ENCODE measurements around the gene MAFG. TPM values are rescaled to one million over a fixed set of nuclear protein-coding genes. Genes with fewer than 3 reads are reported as not detected.

Gene MAFG
- total and polyA plus RNA-seq, 9 of the 15 experiments (the other 6 are each of a cell fraction or from before 2014, with no cell fraction given) = 1.1 to 58.1 (median 24.9) TPM

- no peak for TF ChIP-seq STAT6 (CRISPR knock-in tag; IDR thresholded peaks at IDR 0.05)
- peak; percentile 29; the same call in 1 of the 2 replicates for TF ChIP-seq ZNF583 (CRISPR knock-in tag; IDR thresholded peaks at IDR 0.05)
- no peak for TF ChIP-seq ZFP1 (CRISPR knock-in tag; IDR thresholded peaks at IDR 0.05)
- TF ChIP-seq ZNF24 (IDR thresholded peaks at IDR 0.05) = no peak
- peak; percentile 43 for TF ChIP-seq PKNOX1 (IDR thresholded peaks at IDR 0.05)
- no peak for TF ChIP-seq ATF1 (CRISPR knock-in tag; IDR thresholded peaks at IDR 0.05)
- no peak for TF ChIP-seq ATF1 (tag; IDR thresholded peaks at IDR 0.05)
- TF ChIP-seq POLR2B (IDR thresholded peaks at IDR 0.05; ENCODE audit: low read depth, partially characterized antibody) = no peak
- TF ChIP-seq E2F5 (CRISPR knock-in tag; IDR thresholded peaks at IDR 0.05) = no peak
- TF ChIP-seq ZNF224 (CRISPR knock-in tag; IDR thresholded peaks at IDR 0.05) = no peak
- no peak for TF ChIP-seq ZNF12 (CRISPR knock-in tag; IDR thresholded peaks at IDR 0.05)
- no peak for TF ChIP-seq BACH1 (tag; IDR thresholded peaks at IDR 0.05)
- no peak for TF ChIP-seq DNMT1 (IDR thresholded peaks at IDR 0.05)
- TF ChIP-seq LCOR (CRISPR knock-in tag; IDR thresholded peaks at IDR 0.05) = peak; percentile 71; the same call in 1 of the 2 replicates
- no peak for TF ChIP-seq ZKSCAN8 (CRISPR knock-in tag; IDR thresholded peaks at IDR 0.05)
- no peak for TF ChIP-seq FUS (optimal IDR thresholded peaks at IDR 0.05; ENCODE audit: low read depth, low read length)
- no peak for TF ChIP-seq PRMT5 (CRISPR knock-in tag; IDR thresholded peaks at IDR 0.05)
- 0 out of 2 replicates have a peak, but pooled peaks have one; percentile 28 for TF ChIP-seq TOE1 (IDR thresholded peaks at IDR 0.05; ENCODE audit: borderline replicate concordance)
- TF ChIP-seq TOE1 (CRISPR knock-in tag; IDR thresholded peaks at IDR 0.05; ENCODE audit: borderline replicate concordance, low read depth) = no peak
- TF ChIP-seq ZFPM2 (CRISPR knock-in tag; IDR thresholded peaks at IDR 0.05) = no peak
- TF ChIP-seq XRCC4 (IDR thresholded peaks at IDR 0.05; ENCODE audit: extremely low read depth, insufficient read depth, insufficient read length) = no peak
- no peak for TF ChIP-seq TAF7 (tag; IDR thresholded peaks at IDR 0.05)
- no peak for TF ChIP-seq CBX8 (IDR thresholded peaks at IDR 0.05; ENCODE audit: borderline replicate concordance, extremely low read depth, low read depth, low read length, poor library complexity, severe bottlenecking)
- peak in 1 of 2 experiments; percentile 28; a peak in 1 of 3 replicates for TF ChIP-seq CBX3 (IDR thresholded peaks at IDR 0.05; ENCODE audit: borderline replicate concordance in 1 of 2, low read length in 2 of 2)
- TF ChIP-seq ZNF140 (CRISPR knock-in tag; IDR thresholded peaks at IDR 0.05) = no peak
Observed at GRCh38 chr17:81976332-81977210, 49.0 kb upstream of the MAFG start (continued).
